WERI-Rb-1 (cell line): ENCODE measurements around the gene SIRPB1.

Experiments
- DNase-seq: peaks from one replicate; pipeline ENCODE4 v3.0.0-alpha.2; 2020
- H3K27ac ChIP-seq: fragments of 250-450 bp; sonication (Bioruptor Pico); 2 replicates; pipeline ENCODE4 v1.5.1; 2020; ENCODE audit warnings: mild to moderate bottlenecking, moderate library complexity
- H3K27me3 ChIP-seq: fragments of 250-450 bp; sonication (Bioruptor Pico); 2 replicates; pipeline ENCODE4 v1.5.1; 2021; ENCODE audit warnings: mild to moderate bottlenecking, low read depth, moderate library complexity; ENCODE audit not compliant: insufficient read depth, severe bottlenecking
- H3K36me3 ChIP-seq: fragments of 250-450 bp; sonication (Bioruptor Pico); 2 replicates; pipeline ENCODE4 v1.5.1; 2020; ENCODE audit warnings: mild to moderate bottlenecking, moderate library complexity
- H3K4me3 ChIP-seq: 2 replicates; pipeline ENCODE4 v1.5.1; 2011; ENCODE audit warnings: low read depth, mild to moderate bottlenecking, control low read depth, low read length
- H3K9me3 ChIP-seq: fragments of 250-450 bp; sonication (Bioruptor Pico); 2 replicates; pipeline ENCODE4 v1.5.1; 2021; ENCODE audit warnings: mild to moderate bottlenecking, moderate library complexity; ENCODE audit not compliant: severe bottlenecking
- CTCF ChIP-seq: IDR thresholded peaks from 2 replicates; pipeline ENCODE4 v1.5.1; 2011; ENCODE audit warnings: low read depth, mild to moderate bottlenecking, control low read depth, inconsistent platforms, low read length

SIRPB1 gene

GRCh38 chr20:1623501-1624205, 3.8 kb upstream of the SIRPB1 start:
- TF ChIP-seq CTCF: no peak
- H3K27me3 ChIP-seq: peaks cover 73% of the 10 kb centered on the region
- no peak overlapping the region for H3K27ac ChIP-seq
- no peak for DNase-seq
- H3K9me3 ChIP-seq: no peaks in the 10 kb centered on the region
- no peaks in the 10 kb centered on the region for H3K36me3 ChIP-seq
- H3K4me3 ChIP-seq: no peak overlapping the region

- no peak for DNase-seq
- no peak for TF ChIP-seq CTCF
- no peak overlapping the region for H3K27ac ChIP-seq
- H3K27me3 ChIP-seq: peaks cover 61% of the 10 kb centered on the region
- no peak overlapping the region for H3K4me3 ChIP-seq
- no peaks in the 10 kb centered on the region for H3K9me3 ChIP-seq
- no peaks in the 10 kb centered on the region for H3K36me3 ChIP-seq
These were observed 2.6 kb upstream of the SIRPB1 start for GRCh38 chr20:1622450-1622849.

- H3K27me3 ChIP-seq: peaks cover 57% of the 10 kb centered on the region
- H3K27ac ChIP-seq: no peak overlapping the region
- H3K9me3 ChIP-seq: no peaks in the 10 kb centered on the region
- H3K4me3 ChIP-seq: no peak overlapping the region
- no peak for DNase-seq
- no peaks in the 10 kb centered on the region for H3K36me3 ChIP-seq
- no peak for TF ChIP-seq CTCF
These were observed 1.5 kb upstream of the SIRPB1 start for GRCh38 chr20:1621316-1621715.

GRCh38 chr20:1618954-1619540, 762 bp downstream of the SIRPB1 start:
- H3K4me3 ChIP-seq: no peak overlapping the region
- no peak for DNase-seq
- no peak for TF ChIP-seq CTCF

GRCh38 chr20:1618479-1618878, 1.3 kb downstream of the SIRPB1 start:
- Histone ChIP-seq H3K27me3 (peaks cover 39% of the 10 kb centered on the region), H3K9me3 (no peaks in the 10 kb centered on the region), H3K36me3 (no peaks in the 10 kb centered on the region), H3K4me3 (no peak overlapping the region), H3K27ac (no peak overlapping the region)
- TF ChIP-seq CTCF: no peak
- DNase-seq: no peak

More at GRCh38 chr20:1618954-1619540, 762 bp downstream of the SIRPB1 start:
- Histone ChIP-seq H3K36me3 (no peaks in the 10 kb centered on the region), H3K27ac (no peak overlapping the region), H3K9me3 (no peaks in the 10 kb centered on the region), H3K27me3 (peaks cover 45% of the 10 kb centered on the region)
